ENCODE data around the gene CAPN2. TPM values are rescaled to one million over a fixed set of nuclear protein-coding genes. Genes with fewer than 3 reads are reported as not detected.
"Not testable (repeated sequence)": the region's sequence is repeated elsewhere in the genome, so short reads cannot be mapped to it uniquely, and the experiment has no call there.

The CAPN2 gene
- polyA plus RNA-seq, 3 donors, result 127 to 186 (median 182) TPM

GRCh38 chr1:223803211-223803610, 90.9 kb downstream of the CAPN2 start:
- H3K9me3 ChIP-seq (replicated peaks in 1 of 2; ENCODE audit: control insufficient read depth in 1 of 2, insufficient read depth in 1 of 2, low read length in 2 of 2), result no peaks in the 10 kb centered on the region
- peaks cover 0 to 4% (median 0%) of the 10 kb centered on the region in 7 donors for H3K9me3 Mint-ChIP-seq
- 98% methylated on average over 4 of the region's 7 CpGs for whole genome bisulfite sequencing (ENCODE audit: insufficient coverage)
- no peak overlapping the region for H3K27ac ChIP-seq (ENCODE audit: low read depth in 1 of 2, low read length in 2 of 2)
- H3K4me3 ChIP-seq (replicated peaks in 1 of 3; ENCODE audit: low read depth in 2 of 3, low read length in 3 of 3), result no peak overlapping the region
- intact Hi-C loops (cut with micrococcal nuclease), result no loop called here
- H3K4me3 Mint-ChIP-seq, result no peak overlapping the region
- H3K27me3 Mint-ChIP-seq (ENCODE audit: low read depth in 3 of 3), result no peaks in the 10 kb centered on the region
- H3K36me3 ChIP-seq (replicated peaks in 1 of 2; ENCODE audit: control insufficient read depth in 1 of 2, insufficient read depth in 2 of 2, low read length in 2 of 2), result peaks cover 94 to 99% of the 10 kb centered on the region in 2 donors
- no peaks in the 10 kb centered on the region for H3K79me2 ChIP-seq (ENCODE audit: insufficient read depth, low read length)
- peaks cover 88 to 93% of the 10 kb centered on the region in 2 donors for H3K36me3 Mint-ChIP-seq
- no peaks in the 10 kb centered on the region for H3K4me1 ChIP-seq (ENCODE audit: control insufficient read depth in 1 of 2, insufficient read depth in 2 of 2, low read length in 2 of 2)
- DNase-seq, result no peak
- TF ChIP-seq, protein P1, sequence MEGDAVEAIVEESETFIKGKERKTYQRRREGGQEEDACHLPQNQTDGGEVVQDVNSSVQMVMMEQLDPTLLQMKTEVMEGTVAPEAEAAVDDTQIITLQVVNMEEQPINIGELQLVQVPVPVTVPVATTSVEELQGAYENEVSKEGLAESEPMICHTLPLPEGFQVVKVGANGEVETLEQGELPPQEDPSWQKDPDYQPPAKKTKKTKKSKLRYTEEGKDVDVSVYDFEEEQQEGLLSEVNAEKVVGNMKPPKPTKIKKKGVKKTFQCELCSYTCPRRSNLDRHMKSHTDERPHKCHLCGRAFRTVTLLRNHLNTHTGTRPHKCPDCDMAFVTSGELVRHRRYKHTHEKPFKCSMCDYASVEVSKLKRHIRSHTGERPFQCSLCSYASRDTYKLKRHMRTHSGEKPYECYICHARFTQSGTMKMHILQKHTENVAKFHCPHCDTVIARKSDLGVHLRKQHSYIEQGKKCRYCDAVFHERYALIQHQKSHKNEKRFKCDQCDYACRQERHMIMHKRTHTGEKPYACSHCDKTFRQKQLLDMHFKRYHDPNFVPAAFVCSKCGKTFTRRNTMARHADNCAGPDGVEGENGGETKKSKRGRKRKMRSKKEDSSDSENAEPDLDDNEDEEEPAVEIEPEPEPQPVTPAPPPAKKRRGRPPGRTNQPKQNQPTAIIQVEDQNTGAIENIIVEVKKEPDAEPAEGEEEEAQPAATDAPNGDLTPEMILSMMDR (IDR thresholded peaks at IDR 0.05), result no peak
- no peak overlapping the region for H3K4me2 ChIP-seq (replicated peaks; ENCODE audit: extremely low read depth, low read length, poor library complexity, severe bottlenecking)
- no peaks in the 10 kb centered on the region for H3K27me3 ChIP-seq (ENCODE audit: control insufficient read depth in 2 of 2, insufficient read depth in 2 of 2, low read length in 2 of 2)
- H3K4me1 Mint-ChIP-seq, result peaks cover 4% of the 10 kb centered on the region
- no peaks in the 10 kb centered on the region for H4K20me1 ChIP-seq (ENCODE audit: insufficient read depth, low read length)
- H3K9ac ChIP-seq (ENCODE audit: insufficient read depth, low read length, poor library complexity, severe bottlenecking), result no peak overlapping the region
- H2AFZ ChIP-seq (ENCODE audit: insufficient read depth, low read depth, low read length, poor library complexity, severe bottlenecking), result no peak overlapping the region
- H3K27ac Mint-ChIP-seq, result no peak overlapping the region

- not testable (repeated sequence) for H3K9ac ChIP-seq (ENCODE audit: insufficient read depth, low read length, poor library complexity, severe bottlenecking); H3K27ac ChIP-seq (ENCODE audit: low read depth in 1 of 2, low read length in 2 of 2); H3K27me3 ChIP-seq (ENCODE audit: control insufficient read depth in 2 of 2, insufficient read depth in 2 of 2, low read length in 2 of 2); H3K27me3 Mint-ChIP-seq (ENCODE audit: low read depth in 3 of 3); H3K4me3 ChIP-seq (replicated peaks in 1 of 3; ENCODE audit: low read depth in 2 of 3, low read length in 3 of 3); H3K4me3 Mint-ChIP-seq; H3K9me3 ChIP-seq (replicated peaks in 1 of 2; ENCODE audit: control insufficient read depth in 1 of 2, insufficient read depth in 1 of 2, low read length in 2 of 2); H2AFZ ChIP-seq (ENCODE audit: insufficient read depth, low read depth, low read length, poor library complexity, severe bottlenecking); DNase-seq; H3K4me1 Mint-ChIP-seq; H3K4me2 ChIP-seq (replicated peaks; ENCODE audit: extremely low read depth, low read length, poor library complexity, severe bottlenecking); H3K4me1 ChIP-seq (ENCODE audit: control insufficient read depth in 1 of 2, insufficient read depth in 2 of 2, low read length in 2 of 2); H3K9me3 Mint-ChIP-seq
- intact Hi-C loops (cut with micrococcal nuclease), result loop anchor here in 1 of 2 donors (2.0 kb wide), 1 partner anchor 35 kb away; the partner anchor contains the start of gene TP53BP2
- Mint-ChIP-seq H3K27ac (peak overlapping the region in 1 of 7 donors; percentile 26), H3K36me3 (peaks cover 68 to 83% of the 10 kb centered on the region in 2 donors)
- peaks cover 16% of the 10 kb centered on the region for H4K20me1 ChIP-seq (ENCODE audit: insufficient read depth, low read length)
- H3K79me2 ChIP-seq (ENCODE audit: insufficient read depth, low read length), result peaks cover 22% of the 10 kb centered on the region
- whole genome bisulfite sequencing (ENCODE audit: insufficient coverage), result 100% methylated on average over 2 of the region's 4 CpGs
- peaks cover 65 to 92% of the 10 kb centered on the region in 2 donors for H3K36me3 ChIP-seq (replicated peaks in 1 of 2; ENCODE audit: control insufficient read depth in 1 of 2, insufficient read depth in 2 of 2, low read length in 2 of 2)
Observed at GRCh38 chr1:223809905-223810304, 97.6 kb downstream of the CAPN2 start.

Measured in CD14-positive monocyte (primary cell).